CD8-positive, alpha-beta memory T cell (primary cell): Measurements from ENCODE around the gene MKI67. TPM values are rescaled to one million over a fixed set of nuclear protein-coding genes. Genes with fewer than 3 reads are reported as not detected.

Experiments
- CTCF ChIA-PET: fragments of 350-600 bp; sonication (Branson Sonifier 250); formaldehyde crosslinking; loops from one replicate; lab custom pipeline; 2021; ENCODE audit warnings: antibody characterized with exemption; lab: Charles Lee
- POLR2A ChIA-PET: fragments of 350-600 bp; sonication (Branson Sonifier 250); formaldehyde crosslinking; loops from one replicate; lab custom pipeline; 2021; ENCODE audit warnings: antibody characterized with exemption; lab: Charles Lee
- DNase-seq, 5 donors: peaks; one replicate each; pipeline versions ENCODE4 v3.0.0 to v3.0.0-alpha.2; 2020 to 2022; ENCODE audit warnings: mixed read lengths in 1 of 5
- H3K27ac ChIP-seq: one replicate; pipeline ENCODE4 v1.7.0; 2013; ENCODE audit warnings: low read depth, mild to moderate bottlenecking, low read length, moderate library complexity
- H3K27me3 ChIP-seq: 2 replicates; pipeline ENCODE4 v1.7.0; 2013; ENCODE audit warnings: low read length, mild to moderate bottlenecking; ENCODE audit not compliant: insufficient read depth, poor library complexity, severe bottlenecking
- H3K36me3 ChIP-seq: 2 replicates; pipeline ENCODE4 v1.7.0; 2013; ENCODE audit warnings: mild to moderate bottlenecking, low read length, moderate library complexity; ENCODE audit not compliant: insufficient read depth
- H3K4me1 ChIP-seq: 2 replicates; pipeline ENCODE4 v1.7.0; 2013; ENCODE audit warnings: mild to moderate bottlenecking, low read length, moderate library complexity; ENCODE audit not compliant: insufficient read depth
- H3K4me3 ChIP-seq: 2 replicates; pipeline ENCODE4 v1.7.0; 2013; ENCODE audit warnings: mild to moderate bottlenecking, low read length
- H3K9me3 ChIP-seq: 2 replicates; pipeline ENCODE4 v1.7.0; 2013; ENCODE audit warnings: mild to moderate bottlenecking, low read length
- H3K27ac Mint-ChIP-seq, 8 donors: one replicate each; pipeline ENCODE4 v1.8.0; 2020 to 2021; ENCODE audit warnings: mixed read lengths in 8 of 8, mild to moderate bottlenecking in 6 of 8, inconsistent platforms in 3 of 8, moderate library complexity in 3 of 8
- H3K27me3 Mint-ChIP-seq, 2 donors: one replicate each; pipeline ENCODE4 v1.8.0; 2020 to 2021; ENCODE audit warnings: mixed read lengths in 2 of 2, mild to moderate bottlenecking in 1 of 2, moderate library complexity in 1 of 2
- H3K36me3 Mint-ChIP-seq, 3 donors: one replicate each; pipeline ENCODE4 v1.8.0; 2020 to 2021; ENCODE audit warnings: mixed read lengths in 3 of 3, inconsistent platforms in 1 of 3, mild to moderate bottlenecking in 1 of 3
- H3K4me1 Mint-ChIP-seq, 3 donors: one replicate each; pipeline ENCODE4 v1.8.0; 2020 to 2021; ENCODE audit warnings: mixed read lengths in 3 of 3, inconsistent platforms in 1 of 3, mild to moderate bottlenecking in 1 of 3
- H3K4me3 Mint-ChIP-seq, 7 donors: one replicate each; pipeline ENCODE4 v1.8.0; 2020 to 2021; ENCODE audit warnings: mixed read lengths in 7 of 7, mild to moderate bottlenecking in 6 of 7, moderate library complexity in 4 of 7, inconsistent platforms in 2 of 7
- H3K9me3 Mint-ChIP-seq, 5 donors: one replicate each; pipeline ENCODE4 v1.8.0; 2020 to 2022; ENCODE audit warnings: mixed read lengths in 5 of 5, mild to moderate bottlenecking in 3 of 5, moderate library complexity in 2 of 5, inconsistent platforms in 1 of 5
- polyA plus RNA-seq: library from polyadenylated mRNA; unstranded; fragments of 300-500 nt; fragmentation: Illumina TruSeq; gene quantifications from one replicate; pipeline ENCODE4 v1.2.3, GENCODE V29; 2021
- total RNA-seq, 2 experiments: library from RNA; stranded (reverse); gene quantifications; one replicate each; pipeline ENCODE4 v1.2.3, GENCODE V29; 2021

Gene MKI67
- total and polyA plus RNA-seq, 3 experiments from 2014 or later: 0.70 to 136 (median 113) TPM

DNA sequence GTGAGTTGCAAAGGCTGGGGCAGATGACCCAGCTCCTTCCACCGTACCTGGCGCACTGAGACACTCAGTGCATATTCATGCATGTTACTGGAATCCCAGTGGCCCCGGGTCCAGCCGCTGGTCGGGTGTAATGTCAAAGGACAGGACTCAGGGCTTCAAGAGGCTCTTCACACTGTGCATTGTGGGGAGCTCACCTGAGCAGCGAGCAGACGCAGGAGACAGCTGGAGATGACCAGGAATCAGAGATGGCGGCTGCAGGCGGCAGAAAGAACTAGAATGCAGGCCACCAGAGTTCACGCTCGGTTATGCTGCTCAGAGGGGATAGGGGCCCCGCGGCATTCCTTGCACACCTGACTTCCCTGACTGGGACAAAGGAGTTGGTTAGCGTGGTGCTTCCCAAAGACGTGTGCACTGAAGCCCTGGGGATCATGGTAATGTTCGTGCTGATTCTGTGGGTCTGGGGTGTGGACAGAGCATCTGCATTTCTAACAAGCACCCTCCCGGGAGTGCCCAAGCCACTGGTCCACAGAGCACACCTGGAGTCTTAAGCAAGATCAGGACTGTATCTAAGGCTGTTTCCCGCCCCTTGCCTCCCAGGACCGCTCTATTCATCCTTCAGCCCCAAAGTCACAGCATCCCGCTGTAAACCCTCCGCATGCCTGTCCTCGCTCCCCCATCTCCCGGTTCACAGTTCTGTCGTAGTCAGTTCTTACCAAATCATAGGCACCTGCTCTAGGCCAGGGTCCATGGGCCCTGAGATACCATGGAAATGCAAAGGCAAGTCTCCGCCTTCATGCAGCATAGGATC, 71.0 kb downstream of the MKI67 start:
- H3K9me3 Mint-ChIP-seq: no peaks in the 10 kb centered on the region
- peak overlapping the region in 5 of 8 donors; percentile 51 to 80 (median 68) for H3K27ac Mint-ChIP-seq
- peaks cover 3 to 87% (median 23%) of the 10 kb centered on the region in 3 donors for H3K36me3 Mint-ChIP-seq
- H3K4me1 Mint-ChIP-seq: peaks cover 54 to 72% (median 71%) of the 10 kb centered on the region in 3 donors
- H3K4me1 ChIP-seq: peaks cover 34% of the 10 kb centered on the region
- POLR2A ChIA-PET: no interaction called here
- H3K27ac ChIP-seq: no peak overlapping the region
- H3K27me3 ChIP-seq: no peaks in the 10 kb centered on the region
- H3K9me3 ChIP-seq: no peaks in the 10 kb centered on the region
- H3K4me3 Mint-ChIP-seq: no peak overlapping the region
- H3K27me3 Mint-ChIP-seq: no peaks in the 10 kb centered on the region
- H3K36me3 ChIP-seq: peaks cover 41% of the 10 kb centered on the region
- no peak overlapping the region for H3K4me3 ChIP-seq
- DNase-seq: no peak
- CTCF ChIA-PET: interaction anchor here (0.8 to 1.9 kb wide), 2 partner anchors 20 to 157 kb away, joined by 4 to 6 read pairs; no protein-coding TSS in a partner anchor

DNA sequence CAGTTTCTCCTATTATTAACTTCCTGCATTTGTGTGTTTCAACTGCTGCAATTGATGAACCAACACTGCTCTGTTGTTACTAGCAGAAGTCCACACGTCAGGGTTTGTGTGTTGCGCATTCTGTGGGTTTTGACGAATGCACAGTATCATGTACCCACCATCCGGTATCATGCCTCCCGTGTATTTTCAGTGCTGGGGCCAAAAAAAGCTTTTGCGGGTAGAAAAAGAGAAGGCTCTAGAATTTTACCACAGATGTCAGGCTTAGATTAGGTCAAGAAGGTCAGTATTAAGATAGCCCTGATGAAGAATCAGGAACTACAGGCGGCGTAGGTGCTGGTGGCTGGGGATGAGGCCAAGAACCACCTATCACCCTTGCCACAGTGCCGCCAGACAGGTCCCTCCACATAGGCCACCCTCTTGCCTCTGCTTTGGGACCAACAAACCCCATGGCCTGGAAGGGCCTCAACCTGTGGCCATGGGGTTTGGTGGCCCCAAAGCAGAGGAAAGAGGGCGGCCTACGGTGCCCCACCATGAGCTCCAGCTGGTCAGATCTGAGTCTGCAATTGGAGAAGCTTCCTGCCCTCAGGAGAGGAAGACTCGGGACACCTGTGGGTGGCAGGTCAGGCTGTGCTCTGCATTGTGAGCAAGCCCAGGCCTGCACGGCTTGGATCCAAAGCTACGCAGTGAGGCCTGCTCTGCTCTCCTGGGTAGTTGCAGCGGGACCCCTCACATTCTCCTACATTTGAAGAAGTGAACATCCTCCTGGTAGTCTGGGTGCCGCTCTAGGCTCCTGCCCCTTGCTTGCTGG, 71.9 kb downstream of the MKI67 start:
- Histone ChIP-seq H3K27me3 (no peaks in the 10 kb centered on the region), H3K4me1 (peaks cover 33% of the 10 kb centered on the region), H3K9me3 (no peaks in the 10 kb centered on the region), H3K4me3 (no peak overlapping the region), H3K36me3 (peaks cover 41% of the 10 kb centered on the region), H3K27ac (no peak overlapping the region)
- Mint-ChIP-seq H3K9me3 (no peaks in the 10 kb centered on the region), H3K36me3 (peaks cover 3 to 87% (median 21%) of the 10 kb centered on the region in 3 donors), H3K4me3 (peak overlapping the region in 1 of 7 donors; percentile 20), H3K27ac (peak overlapping the region in 3 of 8 donors; percentile 7 to 80 (median 25)), H3K27me3 (no peaks in the 10 kb centered on the region), H3K4me1 (peaks cover 53 to 72% (median 71%) of the 10 kb centered on the region in 3 donors)
- ChIA-PET CTCF (interaction anchor here (0.8 to 1.9 kb wide), 2 partner anchors 19 to 157 kb away, joined by 4 to 7 read pairs; no protein-coding TSS in a partner anchor), POLR2A (no interaction called here)
- no peak for DNase-seq

DNA sequence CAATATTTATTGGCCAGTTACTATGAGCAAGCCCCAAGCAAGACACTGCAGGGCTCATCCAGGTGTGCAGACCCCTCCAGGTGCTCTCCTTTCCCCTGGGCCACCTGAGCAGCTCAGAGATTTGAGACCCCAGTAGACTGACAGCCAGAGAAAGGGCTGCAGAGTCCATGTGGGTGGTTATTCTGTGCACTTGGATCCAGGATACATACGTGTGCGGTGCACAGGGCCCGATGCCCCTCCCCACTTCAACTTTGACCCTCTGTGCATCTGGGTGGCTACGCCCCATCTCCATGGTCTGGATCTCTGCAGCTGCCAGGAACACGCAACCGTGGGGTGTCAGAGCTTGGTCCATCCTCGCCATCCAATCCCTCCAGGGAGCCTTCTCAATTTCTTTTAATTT, 72.9 kb downstream of the MKI67 start:
- H3K27me3 ChIP-seq: no peaks in the 10 kb centered on the region
- H3K36me3 ChIP-seq: peaks cover 41% of the 10 kb centered on the region
- POLR2A ChIA-PET: interaction anchor here (0.8 kb wide), 1 partner anchor 10 kb away, joined by 3 read pairs; no protein-coding TSS in a partner anchor
- CTCF ChIA-PET: interaction anchor here (1.9 kb wide), 1 partner anchor 18 kb away, joined by 7 read pairs; no protein-coding TSS in a partner anchor
- no peak for DNase-seq
- peaks cover 35% of the 10 kb centered on the region for H3K4me1 ChIP-seq
- Mint-ChIP-seq H3K9me3 (no peaks in the 10 kb centered on the region), H3K4me1 (peaks cover 52 to 72% (median 71%) of the 10 kb centered on the region in 3 donors), H3K27me3 (no peaks in the 10 kb centered on the region), H3K36me3 (peaks cover 3 to 87% (median 21%) of the 10 kb centered on the region in 3 donors), H3K4me3 (no peak overlapping the region), H3K27ac (peak overlapping the region in 2 of 8 donors; percentile 8 to 90)
- no peak overlapping the region for H3K4me3 ChIP-seq
- H3K27ac ChIP-seq: no peak overlapping the region
- H3K9me3 ChIP-seq: no peaks in the 10 kb centered on the region

DNA sequence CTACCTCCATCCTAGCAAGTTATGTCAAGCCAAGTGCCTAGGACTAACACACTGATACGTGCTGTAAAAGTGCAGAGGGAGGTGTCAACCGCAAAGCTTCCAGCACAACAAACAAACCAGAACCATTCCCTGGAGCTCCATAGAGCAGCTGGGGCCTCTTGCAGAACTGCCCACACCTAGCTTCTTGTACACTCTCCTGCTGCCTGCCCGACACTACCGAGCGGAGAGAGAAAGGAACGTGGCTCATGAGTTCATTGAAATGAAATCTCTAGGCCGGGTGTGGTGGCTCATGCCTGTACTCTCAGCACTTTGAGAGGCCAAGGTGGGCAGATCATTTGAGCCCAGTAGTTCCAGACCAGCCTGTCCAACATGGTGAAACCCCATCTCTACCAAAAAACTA, 73.5 kb downstream of the MKI67 start:
- H3K27ac ChIP-seq: no peak overlapping the region
- peaks cover 41% of the 10 kb centered on the region for H3K36me3 ChIP-seq
- POLR2A ChIA-PET: interaction anchor here (0.8 kb wide), 1 partner anchor 11 kb away, joined by 3 read pairs; no protein-coding TSS in a partner anchor
- H3K4me3 Mint-ChIP-seq: peak overlapping the region in 2 of 7 donors; percentile 51 to 61
- H3K9me3 Mint-ChIP-seq: no peaks in the 10 kb centered on the region
- peaks cover 55 to 72% (median 71%) of the 10 kb centered on the region in 3 donors for H3K4me1 Mint-ChIP-seq
- H3K4me1 ChIP-seq: peaks cover 35% of the 10 kb centered on the region
- H3K4me3 ChIP-seq: no peak overlapping the region
- no peaks in the 10 kb centered on the region for H3K27me3 ChIP-seq
- CTCF ChIA-PET: interaction anchor here (1.4 to 3.3 kb wide), 5 partner anchors 10 to 41 kb away, joined by 3 to 16 read pairs (median 7); no protein-coding TSS in a partner anchor
- peaks cover 3 to 87% (median 21%) of the 10 kb centered on the region in 3 donors for H3K36me3 Mint-ChIP-seq
- peak overlapping the region in 3 of 8 donors; percentile 86 to 92 (median 90) for H3K27ac Mint-ChIP-seq
- H3K27me3 Mint-ChIP-seq: no peaks in the 10 kb centered on the region
- DNase-seq: no peak
- no peaks in the 10 kb centered on the region for H3K9me3 ChIP-seq

DNA sequence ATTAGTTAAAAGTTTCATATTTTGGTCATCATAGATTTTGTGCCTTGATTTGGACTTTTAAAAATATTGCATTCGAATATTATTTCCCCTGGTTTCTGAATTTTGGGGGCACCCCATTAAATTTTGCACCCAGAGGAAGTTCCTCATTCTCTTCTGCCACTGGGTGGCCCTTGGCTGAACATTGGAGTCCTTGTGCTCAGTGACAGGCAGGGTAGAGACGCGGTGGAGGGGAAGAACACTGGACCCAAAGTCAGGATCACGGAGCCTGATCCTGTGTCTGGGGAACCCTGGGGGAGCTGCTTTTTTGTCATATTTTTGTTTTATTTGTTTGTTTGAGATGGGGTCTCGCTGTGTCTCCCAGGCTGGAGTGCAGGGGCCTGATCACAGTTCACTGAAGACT, 74.7 kb downstream of the MKI67 start:
- Histone ChIP-seq H3K9me3 (no peaks in the 10 kb centered on the region), H3K4me3 (no peak overlapping the region), H3K4me1 (peaks cover 41% of the 10 kb centered on the region), H3K27me3 (no peaks in the 10 kb centered on the region), H3K27ac (no peak overlapping the region), H3K36me3 (peaks cover 37% of the 10 kb centered on the region)
- Mint-ChIP-seq H3K27me3 (no peaks in the 10 kb centered on the region), H3K9me3 (no peaks in the 10 kb centered on the region), H3K4me1 (peaks cover 58 to 80% (median 76%) of the 10 kb centered on the region in 3 donors), H3K4me3 (peak overlapping the region in 3 of 7 donors; percentile 15 to 84 (median 68)), H3K27ac (peak overlapping the region in 7 of 8 donors; percentile 32 to 90 (median 76)), H3K36me3 (peaks cover 3 to 81% (median 17%) of the 10 kb centered on the region in 3 donors)
- CTCF ChIA-PET: interaction anchor here (1.3 to 3.3 kb wide), 6 partner anchors 11 to 161 kb away, joined by 3 to 16 read pairs (median 6); no protein-coding TSS in a partner anchor
- POLR2A ChIA-PET: no interaction called here
- no peak for DNase-seq

DNA sequence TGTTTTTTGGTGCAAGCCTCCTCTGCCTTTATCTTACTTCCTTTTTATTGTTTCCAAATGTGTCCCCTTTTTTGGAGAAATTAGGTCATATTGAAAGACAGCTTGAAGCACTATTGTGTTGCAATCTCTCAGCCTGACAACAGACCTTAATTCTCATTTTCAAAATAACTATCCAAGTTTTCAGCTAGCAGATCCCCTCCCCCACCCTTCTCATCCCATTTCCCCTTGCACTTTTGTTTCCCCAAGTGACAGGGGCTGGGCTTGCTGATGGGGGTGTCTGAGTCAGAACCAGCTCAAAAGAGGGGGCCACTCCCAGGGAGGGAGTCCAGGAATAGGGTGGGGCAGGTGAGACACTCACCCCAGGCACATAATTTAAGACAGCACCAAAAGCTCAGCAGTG, 75.3 kb downstream of the MKI67 start:
- Mint-ChIP-seq H3K9me3 (no peaks in the 10 kb centered on the region), H3K36me3 (peaks cover 3 to 75% (median 15%) of the 10 kb centered on the region in 3 donors)

DNA sequence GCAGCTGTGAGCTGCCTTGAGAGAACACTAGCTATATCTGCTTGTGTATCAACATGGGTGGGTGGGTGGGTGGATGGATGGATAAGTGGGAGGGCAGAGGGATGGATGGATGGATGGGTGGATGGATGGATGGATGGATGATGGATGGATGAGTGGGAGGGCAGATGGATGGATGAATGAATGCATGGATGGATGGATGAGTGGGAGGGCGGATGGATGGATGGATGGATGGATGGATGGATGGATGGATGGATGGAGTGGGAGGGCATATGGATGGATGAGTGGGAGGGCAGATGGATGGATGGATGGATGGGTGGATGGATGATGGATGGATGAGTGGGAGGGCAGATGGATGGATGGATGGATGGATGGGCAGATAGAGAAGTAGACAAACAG, 76.1 kb downstream of the MKI67 start:
- no peaks in the 10 kb centered on the region for H3K27me3 Mint-ChIP-seq
- H3K9me3 Mint-ChIP-seq: no peaks in the 10 kb centered on the region
- H3K4me1 ChIP-seq: peaks cover 55% of the 10 kb centered on the region
- H3K9me3 ChIP-seq: no peaks in the 10 kb centered on the region
- POLR2A ChIA-PET: no interaction called here
- no peak for DNase-seq
- peaks cover 27% of the 10 kb centered on the region for H3K36me3 ChIP-seq
- peak overlapping the region; percentile 68 to 90 (median 87) for H3K4me3 Mint-ChIP-seq
- no peaks in the 10 kb centered on the region for H3K27me3 ChIP-seq
- no peak overlapping the region for H3K27ac ChIP-seq
- H3K36me3 Mint-ChIP-seq: peaks cover 2 to 67% (median 9%) of the 10 kb centered on the region in 3 donors
- H3K4me3 ChIP-seq: no peak overlapping the region
- H3K4me1 Mint-ChIP-seq: peaks cover 57 to 78% (median 68%) of the 10 kb centered on the region in 3 donors
- CTCF ChIA-PET: interaction anchor here (2.9 to 3.3 kb wide), 2 partner anchors 13 to 19 kb away, joined by 12 to 16 read pairs; no protein-coding TSS in a partner anchor
- peak overlapping the region; percentile 70 to 100 (median 94) for H3K27ac Mint-ChIP-seq

More for the DNA sequence above, 75.3 kb downstream of the MKI67 start:
- DNase-seq: no peak
- Histone ChIP-seq H3K4me1 (peaks cover 47% of the 10 kb centered on the region), H3K27ac (no peak overlapping the region), H3K9me3 (no peaks in the 10 kb centered on the region), H3K27me3 (no peaks in the 10 kb centered on the region), H3K36me3 (peaks cover 36% of the 10 kb centered on the region), H3K4me3 (no peak overlapping the region)
- H3K27ac Mint-ChIP-seq: peak overlapping the region; percentile 47 to 90 (median 81)
- CTCF ChIA-PET: interaction anchor here (1.0 to 3.3 kb wide), 6 partner anchors 12 to 166 kb away, joined by 3 to 16 read pairs (median 6); no protein-coding TSS in a partner anchor
- H3K27me3 Mint-ChIP-seq: no peaks in the 10 kb centered on the region
- POLR2A ChIA-PET: no interaction called here
- H3K4me1 Mint-ChIP-seq: peaks cover 59 to 84% (median 73%) of the 10 kb centered on the region in 3 donors
- H3K4me3 Mint-ChIP-seq: peak overlapping the region; percentile 32 to 90 (median 68)
